Mesothelial cell of epicardium (in vitro differentiated cells): ENCODE results near the gene TGIF1. TPM values are rescaled to one million over a fixed set of nuclear protein-coding genes. Genes with fewer than 3 reads are reported as not detected.

Experiments
- DNase-seq, 2 experiments: peaks; one replicate each; pipeline ENCODE4 v3.0.0; 2021; ENCODE audit warnings: low spot score in 2 of 2; ENCODE audit not compliant: unreplicated experiment in 2 of 2
- H3K27ac Mint-ChIP-seq: 2 replicates; pipeline ENCODE4 v1.8.0; 2021; ENCODE audit warnings: mixed read lengths
- H3K27me3 Mint-ChIP-seq: 2 replicates; pipeline ENCODE4 v1.8.0; 2021; ENCODE audit warnings: low read depth, mixed read lengths
- H3K36me3 Mint-ChIP-seq: 2 replicates; pipeline ENCODE4 v1.8.0; 2021; ENCODE audit warnings: mixed read lengths
- H3K4me1 Mint-ChIP-seq: 2 replicates; pipeline ENCODE4 v1.8.0; 2021; ENCODE audit warnings: mixed read lengths
- H3K4me3 Mint-ChIP-seq: 2 replicates; pipeline ENCODE4 v1.8.0; 2021; ENCODE audit warnings: mild to moderate bottlenecking, moderate library complexity, mixed read lengths
- H3K9me3 Mint-ChIP-seq: 2 replicates; pipeline ENCODE4 v1.8.0; 2021; ENCODE audit warnings: mixed read lengths
- total RNA-seq: library from RNA; stranded (reverse); gene quantifications from 3 replicates; pipeline ENCODE4 v1.2.1, GENCODE V29; 2021
- TF ChIP-seq, protein P1 (sequence below): fragments of 200-600 bp; sonication (generic); IDR thresholded peaks from one replicate; pipeline ENCODE4 v1.5.0; 2021; ENCODE audit warnings: antibody characterized with exemption; ENCODE audit not compliant: unreplicated experiment

Gene TGIF1
- total RNA-seq: 96.6 to 110 TPM (median 103 TPM) in 3 replicates

DNA sequence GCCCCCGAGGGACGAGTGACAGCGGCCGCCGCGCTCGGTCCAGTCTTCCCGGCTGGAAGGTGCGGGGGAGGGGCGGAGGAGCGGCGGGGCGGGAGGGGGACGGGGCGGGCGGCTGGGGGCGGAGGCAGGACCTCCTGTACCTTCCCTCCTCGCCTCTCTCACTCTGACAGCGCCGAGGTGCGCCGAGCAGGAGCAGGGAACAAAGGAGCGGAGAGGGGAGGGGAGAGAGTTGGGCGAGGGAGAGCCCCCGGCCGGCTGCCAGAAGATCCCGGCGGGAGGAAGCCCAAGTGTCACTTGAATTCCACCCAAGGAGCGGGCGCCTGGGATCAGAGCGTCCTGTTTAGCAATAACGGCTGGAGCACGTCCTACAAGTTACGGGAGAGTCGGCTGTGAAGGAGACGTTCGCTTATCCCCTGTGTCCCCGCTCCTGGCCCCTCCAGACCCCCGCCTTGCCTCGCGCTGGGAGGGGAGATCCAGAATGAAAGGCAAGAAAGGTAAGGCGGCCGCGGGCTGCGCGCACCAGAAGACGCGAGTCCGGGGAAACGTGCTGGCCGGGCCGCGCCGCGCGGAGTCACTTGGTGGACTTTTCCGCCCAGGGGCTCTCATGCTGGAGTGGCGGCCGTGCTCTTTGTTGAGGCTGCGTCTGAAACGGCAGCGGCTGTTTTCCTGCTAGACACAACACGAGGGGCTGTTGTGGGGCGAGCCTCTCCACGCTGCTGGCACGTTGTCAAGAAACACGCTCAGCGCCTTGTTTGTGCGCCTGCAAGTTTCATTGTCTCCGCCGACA, at the start of gene TGIF1:
TGIF1 (plus strand) TSS at position 161 of the 787 bp plus-strand sequence; CDS start at position 479, 318 bp downstream.
- peak; percentile 61 to 79 for DNase-seq
- H3K4me3 Mint-ChIP-seq: peak within 1 kb of the TSS; percentile 96
- H3K4me1 Mint-ChIP-seq: peaks cover 44% of the 10 kb centered on the region
- H3K27ac Mint-ChIP-seq: peak within 1 kb of the TSS; percentile 100
- no peaks in the 10 kb centered on the region for H3K9me3 Mint-ChIP-seq
- no peaks in the 10 kb centered on the region for H3K27me3 Mint-ChIP-seq
- no peaks in the 10 kb centered on the region for H3K36me3 Mint-ChIP-seq
- TF ChIP-seq, protein P1, sequence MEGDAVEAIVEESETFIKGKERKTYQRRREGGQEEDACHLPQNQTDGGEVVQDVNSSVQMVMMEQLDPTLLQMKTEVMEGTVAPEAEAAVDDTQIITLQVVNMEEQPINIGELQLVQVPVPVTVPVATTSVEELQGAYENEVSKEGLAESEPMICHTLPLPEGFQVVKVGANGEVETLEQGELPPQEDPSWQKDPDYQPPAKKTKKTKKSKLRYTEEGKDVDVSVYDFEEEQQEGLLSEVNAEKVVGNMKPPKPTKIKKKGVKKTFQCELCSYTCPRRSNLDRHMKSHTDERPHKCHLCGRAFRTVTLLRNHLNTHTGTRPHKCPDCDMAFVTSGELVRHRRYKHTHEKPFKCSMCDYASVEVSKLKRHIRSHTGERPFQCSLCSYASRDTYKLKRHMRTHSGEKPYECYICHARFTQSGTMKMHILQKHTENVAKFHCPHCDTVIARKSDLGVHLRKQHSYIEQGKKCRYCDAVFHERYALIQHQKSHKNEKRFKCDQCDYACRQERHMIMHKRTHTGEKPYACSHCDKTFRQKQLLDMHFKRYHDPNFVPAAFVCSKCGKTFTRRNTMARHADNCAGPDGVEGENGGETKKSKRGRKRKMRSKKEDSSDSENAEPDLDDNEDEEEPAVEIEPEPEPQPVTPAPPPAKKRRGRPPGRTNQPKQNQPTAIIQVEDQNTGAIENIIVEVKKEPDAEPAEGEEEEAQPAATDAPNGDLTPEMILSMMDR: no peak

DNA sequence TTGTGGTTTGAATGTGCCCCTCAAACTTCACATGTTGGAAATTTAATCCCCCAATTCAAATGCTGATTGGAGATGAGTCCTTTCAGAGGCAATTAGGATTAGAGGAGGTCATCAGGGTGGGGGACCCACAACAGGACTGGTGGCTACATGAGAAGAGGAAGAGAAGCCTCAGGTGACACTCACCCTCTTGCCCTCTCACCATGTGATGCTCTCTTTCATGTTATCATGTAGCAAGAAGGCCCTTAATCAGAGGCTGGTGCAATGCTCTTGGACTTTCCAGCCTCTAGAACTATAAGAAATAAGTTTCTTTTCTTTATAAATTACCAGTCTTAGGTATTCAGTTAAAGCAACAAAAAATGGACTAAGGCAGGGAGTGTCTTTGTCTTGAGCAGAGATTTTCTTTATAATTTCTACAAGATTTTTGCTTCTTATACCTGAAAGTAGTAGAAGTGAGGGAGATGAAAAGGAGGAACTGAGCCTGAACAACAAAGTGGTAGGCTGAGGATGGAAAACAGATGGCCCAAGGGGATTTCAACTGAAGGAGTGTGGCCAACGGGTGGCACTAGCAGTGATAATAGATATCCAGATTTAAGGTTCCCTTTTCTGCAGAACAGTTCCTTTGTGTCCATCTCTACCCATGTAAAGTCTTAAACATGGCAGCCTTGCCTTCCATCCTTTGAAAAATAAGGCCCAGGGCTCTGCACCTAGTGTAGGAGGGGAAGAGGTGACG, 49.2 kb upstream of the TGIF1 start:
- H3K27me3 Mint-ChIP-seq: no peaks in the 10 kb centered on the region
- peaks cover 17% of the 10 kb centered on the region for H3K9me3 Mint-ChIP-seq
- peaks cover 10% of the 10 kb centered on the region for H3K4me1 Mint-ChIP-seq
- TF ChIP-seq, protein P1: no peak
- H3K4me3 Mint-ChIP-seq: no peak overlapping the region
- no peak overlapping the region for H3K27ac Mint-ChIP-seq
- H3K36me3 Mint-ChIP-seq: peaks cover 4% of the 10 kb centered on the region
- no peak for DNase-seq

DNA sequence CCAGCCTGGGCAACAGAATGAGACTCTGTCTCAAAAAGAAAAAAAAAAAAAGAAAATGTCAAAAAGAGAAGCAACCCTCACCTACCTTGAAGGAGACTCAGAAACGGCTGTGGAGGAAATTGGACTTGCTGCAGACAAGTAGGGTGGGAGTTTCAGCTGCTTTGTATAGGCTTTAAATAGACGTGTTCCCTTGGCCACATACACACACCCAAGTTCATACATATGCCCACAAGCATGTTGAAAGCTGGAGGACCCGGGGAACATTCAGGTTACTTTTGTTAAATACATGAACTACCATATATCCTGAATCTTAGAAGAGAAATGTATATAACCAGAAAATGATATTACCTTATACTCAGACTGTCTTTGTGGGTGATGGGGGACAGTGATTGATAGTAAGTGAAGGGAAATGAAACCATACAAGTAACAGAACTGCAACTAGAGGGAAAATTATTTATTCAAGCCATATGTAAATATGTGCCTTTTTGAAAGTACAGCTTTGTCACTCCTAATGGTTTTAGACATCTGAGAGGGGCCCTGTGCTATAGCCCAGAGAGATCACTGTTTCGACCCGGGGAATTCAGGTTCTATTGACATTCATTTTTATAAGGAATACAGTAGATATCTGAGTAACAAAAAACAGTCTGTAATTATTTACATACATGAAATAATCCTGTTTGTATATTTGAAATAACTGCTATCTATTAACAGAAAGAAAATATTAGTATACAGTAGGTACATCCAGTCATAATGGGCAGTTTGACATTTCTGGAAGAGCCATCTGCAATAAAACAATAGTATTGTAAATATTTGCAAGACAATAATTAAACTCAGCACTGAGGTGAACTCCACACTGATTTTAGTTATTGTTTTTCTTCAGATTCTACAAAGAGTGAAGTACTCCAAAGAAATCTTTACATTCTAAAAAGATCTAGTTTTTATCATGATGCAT, 48.0 kb upstream of the TGIF1 start:
- TF ChIP-seq, protein P1: no peak
- peaks cover 30% of the 10 kb centered on the region for H3K9me3 Mint-ChIP-seq
- no peak overlapping the region for H3K4me3 Mint-ChIP-seq
- H3K36me3 Mint-ChIP-seq: peaks cover 4% of the 10 kb centered on the region
- DNase-seq: no peak
- H3K27me3 Mint-ChIP-seq: no peaks in the 10 kb centered on the region
- peaks cover 6% of the 10 kb centered on the region for H3K4me1 Mint-ChIP-seq
- H3K27ac Mint-ChIP-seq: no peak overlapping the region

DNA sequence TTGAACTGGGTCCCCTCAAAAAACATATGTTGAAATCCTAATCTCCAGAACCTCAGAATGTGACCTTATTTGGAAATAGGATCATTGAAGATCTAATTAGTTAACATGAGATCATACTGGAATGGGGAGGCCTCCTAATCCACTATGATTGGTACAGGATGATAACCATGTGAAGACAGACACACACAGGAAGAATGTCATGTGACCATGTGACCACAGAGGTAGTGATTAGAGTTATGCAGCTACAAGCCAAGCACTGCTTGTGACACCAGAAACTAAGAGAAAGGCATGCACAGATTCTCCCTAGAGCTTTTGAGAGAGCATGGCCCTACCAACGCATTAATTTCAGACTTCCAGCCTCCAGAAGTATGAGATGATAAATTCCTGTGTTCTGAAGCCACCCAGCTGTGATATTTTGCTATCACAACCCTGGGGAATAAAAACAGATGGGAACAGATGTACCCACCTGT, 47.0 kb upstream of the TGIF1 start:
- no peaks in the 10 kb centered on the region for H3K27me3 Mint-ChIP-seq
- H3K27ac Mint-ChIP-seq: no peak overlapping the region
- no peak for DNase-seq
- no peaks in the 10 kb centered on the region for H3K4me1 Mint-ChIP-seq
- H3K4me3 Mint-ChIP-seq: no peak overlapping the region
- peaks cover 33% of the 10 kb centered on the region for H3K9me3 Mint-ChIP-seq
- TF ChIP-seq, protein P1: no peak
- H3K36me3 Mint-ChIP-seq: peaks cover 4% of the 10 kb centered on the region

DNA sequence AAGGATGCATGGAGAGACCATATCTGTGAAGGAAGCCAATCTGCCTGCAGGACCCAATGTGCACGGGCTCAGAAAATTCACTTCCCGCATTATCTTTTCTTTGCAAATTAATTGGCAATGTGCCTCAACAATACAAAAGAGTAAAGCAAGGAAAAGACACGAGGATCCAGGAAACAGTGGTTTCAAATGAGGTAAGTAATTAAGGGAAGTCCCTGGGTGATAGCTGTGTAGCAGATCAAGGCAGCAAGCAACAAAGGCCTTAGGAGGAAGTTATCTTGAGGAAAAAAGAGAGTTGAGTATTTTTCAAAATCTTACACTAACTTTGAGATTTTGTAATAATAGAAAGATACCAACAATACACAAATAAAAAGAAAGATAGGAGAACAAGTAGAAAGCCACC, 44.3 kb upstream of the TGIF1 start:
- TF ChIP-seq, protein P1: no peak
- Mint-ChIP-seq H3K9me3 (peaks cover 27% of the 10 kb centered on the region), H3K4me3 (no peak overlapping the region), H3K4me1 (no peaks in the 10 kb centered on the region), H3K27me3 (no peaks in the 10 kb centered on the region), H3K27ac (no peak overlapping the region), H3K36me3 (peaks cover 4% of the 10 kb centered on the region)
- no peak for DNase-seq
